Activated naive CD4-positive, alpha-beta T cell treated with Interleukin-2 at 50 U/mL for 16 hours (primary cell): ENCODE measurements around the gene DCAF12L1.

Experiments
- DNase-seq: peaks from one replicate; pipeline ENCODE4 v3.0.0-alpha.2; 2020

The DCAF12L1 gene

GRCh38 chrX:126552313-126553022, at the start of gene DCAF12L1:
DCAF12L1 (minus strand) TSS chrX:126552814; CDS start chrX:126552608, 206 bp downstream.
- DNase-seq, result no peak

GRCh38 chrX:126580877-126581276, 28.3 kb upstream of the DCAF12L1 start:
- DNase-seq, result no peak

DNA sequence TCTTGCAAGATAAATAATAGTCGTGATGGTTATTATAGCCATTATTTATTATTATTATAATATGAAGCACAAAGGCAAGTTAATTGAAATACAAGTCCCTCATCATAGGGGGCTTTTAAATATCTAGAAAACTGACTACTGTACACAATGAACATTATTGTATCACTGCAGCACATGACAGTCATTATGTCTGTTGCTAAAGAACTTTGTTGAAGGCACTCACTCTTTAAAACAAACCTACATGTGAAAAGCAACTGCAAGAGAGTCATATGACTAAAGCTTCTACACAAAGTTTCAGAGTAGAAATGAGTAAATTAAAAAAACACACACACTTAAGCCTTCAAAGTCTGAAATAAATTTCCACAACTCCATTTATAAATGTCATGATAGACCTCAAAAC, 23.3 kb upstream of the DCAF12L1 start:
- no peak for DNase-seq

DNA sequence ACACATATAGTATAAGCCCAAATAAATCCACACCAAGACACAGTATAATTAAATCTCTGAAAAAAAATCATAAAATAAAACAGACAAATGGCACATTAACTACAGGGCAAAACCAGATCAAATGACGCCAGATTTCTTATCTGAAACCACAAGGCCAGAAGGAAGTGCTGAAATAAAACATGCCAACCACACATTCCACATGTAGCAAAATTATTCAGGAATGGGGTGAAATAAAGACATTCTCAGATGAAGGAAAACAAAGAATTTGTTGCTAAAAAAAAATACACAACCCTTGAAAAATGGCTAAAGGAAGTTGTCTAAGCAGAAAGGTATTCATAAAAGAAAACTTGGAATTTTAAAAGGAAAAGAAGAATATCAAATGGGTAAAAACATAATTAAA, 4.5 kb upstream of the DCAF12L1 start:
- no peak for DNase-seq

GRCh38 chrX:126551725-126552312, 795 bp downstream of the DCAF12L1 start:
- DNase-seq, result no peak

DNA sequence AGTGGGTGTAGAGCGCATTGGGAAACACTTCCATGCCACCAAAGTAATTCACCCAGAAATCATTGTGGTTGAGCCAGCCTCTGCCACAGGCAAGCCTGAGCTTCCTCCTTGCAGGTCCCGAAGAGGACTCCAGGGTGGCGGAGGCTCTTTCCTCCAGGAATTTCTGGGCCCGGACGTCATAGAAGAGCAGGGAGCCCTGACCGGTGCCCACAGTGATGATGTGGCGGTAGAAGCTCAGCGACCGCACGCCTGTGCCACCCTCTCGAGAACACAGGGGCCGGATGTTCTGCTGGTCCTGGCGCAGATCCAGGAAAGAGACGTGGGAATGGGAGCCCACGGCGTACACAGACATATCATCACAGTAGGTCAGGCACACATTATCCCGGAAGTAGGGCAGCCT, 1.3 kb downstream of the DCAF12L1 start:
- no peak for DNase-seq

GRCh38 chrX:126550816-126551215, 1.8 kb downstream of the DCAF12L1 start:
- no peak for DNase-seq

DNA sequence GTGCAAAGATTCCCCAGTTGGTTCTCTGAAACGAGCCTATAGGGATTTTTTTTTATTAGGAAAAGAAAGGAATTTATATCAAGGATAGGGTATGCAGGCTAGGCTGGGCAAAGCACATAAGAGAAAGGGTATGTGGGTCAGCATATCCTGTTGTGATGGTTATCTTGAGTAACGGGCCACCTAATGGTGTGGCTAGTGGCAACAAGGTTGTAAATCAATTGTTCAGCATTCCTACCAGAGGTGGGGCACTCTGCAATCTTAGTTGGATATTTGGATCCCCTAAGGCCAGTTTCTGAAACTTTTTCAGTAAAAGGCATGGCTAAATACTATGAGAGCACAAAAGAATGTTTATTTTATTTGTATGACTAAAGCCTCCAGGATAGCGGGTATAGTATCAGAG, 42.7 kb downstream of the DCAF12L1 start:
- DNase-seq, result no peak
